HCT116 (cell line): Measurements from ENCODE around the gene ABCB1. TPM values are rescaled to one million over a fixed set of nuclear protein-coding genes. Genes with fewer than 3 reads are reported as not detected.

Experiments
- ATAC-seq: fragments of 200-7000 bp; cut with Tn5 transposase; 2 replicates; pipeline ENCODE4 v1.9.1; 2020; ENCODE audit warnings: mild to moderate bottlenecking, moderate library complexity
- BruUV-seq: library from RNA; stranded (reverse); fragments of 400-500 nt; replicated peaks from 2 replicates; lab custom pipeline; 2021; lab: Mats Ljungman, UMichigan
- CTCF ChIA-PET: fragments of 300-600 bp; sonication (Branson Sonifier 250); formaldehyde crosslinking; loops from one replicate; lab custom pipeline; 2021; ENCODE audit warnings: antibody characterized with exemption; lab: Charles Lee
- POLR2A ChIA-PET: fragments of 300-600, 350-600 bp; sonication (Branson Sonifier 250); formaldehyde crosslinking; loops from one replicate; lab custom pipeline; 2021; ENCODE audit warnings: antibody characterized with exemption; lab: Charles Lee
- RAD21 ChIA-PET, 2 experiments: fragments of 300-600 bp; sonication (Branson Sonifier 250); formaldehyde crosslinking; loops; one replicate each; lab custom pipeline; 2023; ENCODE audit warnings: low total read pairs in 2 of 2; ENCODE audit not compliant: uncharacterized antibody in 2 of 2, unreplicated experiment in 2 of 2, low non-redundant PET in 1 of 2; lab: Charles Lee
- DNase-seq: peaks from one replicate; pipeline ENCODE4 v3.0.0-alpha.2; 2010; ENCODE audit warnings: low read depth, low spot score
- H2AFZ ChIP-seq: fragments of 200-600 bp; shearing (Covaris generic), sonication (generic); 2 replicates; pipeline ENCODE4 v1.6.1; 2017; ENCODE audit warnings: low read depth, mixed run types, mixed read lengths, antibody characterized with exemption, low read length; ENCODE audit not compliant: poor library complexity, severe bottlenecking
- H3K27ac ChIP-seq: 2 replicates; pipeline ENCODE4 v1.5.1; 2012; ENCODE audit warnings: low read depth, low read length
- H3K27me3 ChIP-seq: fragments of 200-600 bp; sonication (generic); 2 replicates; pipeline ENCODE4 v1.6.1; 2016; ENCODE audit warnings: mixed run types, low read length, mixed read lengths; ENCODE audit not compliant: insufficient read depth
- H3K36me3 ChIP-seq, 2 experiments: fragments of 200-500 bp in 1 of 2; fragments of 200-600 bp in 1 of 2; sonication (Bioruptor generic) in 1 of 2; sonication (generic) in 1 of 2; 2 replicates each; pipeline versions ENCODE4 v1.5.1 to v1.6.1; 2014 to 2016; ENCODE audit warnings: low read length in 2 of 2, inconsistent platforms in 1 of 2, mixed read lengths in 1 of 2, mixed run types in 1 of 2; ENCODE audit not compliant: insufficient read depth in 2 of 2, control insufficient read depth in 1 of 2
- H3K4me1 ChIP-seq, 2 experiments: fragments of 200-600 bp in 1 of 2; sonication (generic) in 1 of 2; 2 replicates each; pipeline versions ENCODE4 v1.5.1 to v1.6.1; 2012 to 2017; ENCODE audit warnings: low read length in 2 of 2, inconsistent platforms in 1 of 2, mild to moderate bottlenecking in 1 of 2, mixed read lengths in 1 of 2, mixed run types in 1 of 2, moderate library complexity in 1 of 2; ENCODE audit not compliant: insufficient read depth in 2 of 2, control insufficient read depth in 1 of 2
- H3K4me2 ChIP-seq: fragments of 200-600 bp; sonication (generic); 2 replicates; pipeline ENCODE4 v1.6.1; 2017; ENCODE audit warnings: mixed run types, low read length, mixed read lengths
- H3K4me3 ChIP-seq, 2 experiments: fragments of 200-600 bp in 1 of 2; sonication (generic) in 1 of 2; replicated peaks in 1 of 2; 2 replicates each; pipeline ENCODE4 v1.5.1; 2011 to 2016; ENCODE audit warnings: low read length in 2 of 2, control low read depth in 1 of 2, low read depth in 1 of 2, mild to moderate bottlenecking in 1 of 2, mixed read lengths in 1 of 2, mixed run types in 1 of 2
- H3K79me2 ChIP-seq: fragments of 200-600 bp; sonication (generic); 2 replicates; pipeline ENCODE4 v1.6.1; 2017; ENCODE audit warnings: mild to moderate bottlenecking, mixed run types, low read length, moderate library complexity, mixed read lengths; ENCODE audit not compliant: insufficient read depth
- H3K9ac ChIP-seq: fragments of 200-600 bp; sonication (generic); 2 replicates; pipeline ENCODE4 v1.6.1; 2016; ENCODE audit warnings: low read length, mixed read lengths
- H3K9me2 ChIP-seq: fragments of 200-600 bp; sonication (generic), shearing (Covaris generic); 2 replicates; pipeline ENCODE4 v1.6.1; 2017; ENCODE audit warnings: mixed run types, mild to moderate bottlenecking, moderate library complexity; ENCODE audit not compliant: insufficient read depth
- H3K9me3 ChIP-seq, 2 experiments: fragments of 200-500 bp in 1 of 2; fragments of 200-600 bp in 1 of 2; sonication (Bioruptor generic) in 1 of 2; sonication (generic) in 1 of 2; 2 replicates each; pipeline ENCODE4 v1.6.1; 2014 to 2017; ENCODE audit warnings: low read length in 2 of 2, mixed read lengths in 2 of 2, inconsistent platforms in 1 of 2, low read depth in 1 of 2, mild to moderate bottlenecking in 1 of 2, mixed run types in 1 of 2, moderate library complexity in 1 of 2; ENCODE audit not compliant: control insufficient read depth in 1 of 2, insufficient read depth in 1 of 2
- H4K20me1 ChIP-seq: fragments of 200-600 bp; sonication (generic), shearing (Covaris generic); 2 replicates; pipeline ENCODE4 v1.6.1; 2017; ENCODE audit warnings: mixed run types, mild to moderate bottlenecking, moderate library complexity; ENCODE audit not compliant: insufficient read depth
- ATF3 ChIP-seq: IDR thresholded peaks from 2 replicates; pipeline ENCODE4 v1.6.1; 2012
- CBX3 ChIP-seq: IDR thresholded peaks from 2 replicates; pipeline ENCODE4 v1.6.1; 2012; ENCODE audit warnings: low read depth
- CEBPB ChIP-seq: IDR thresholded peaks from 2 replicates; pipeline ENCODE4 v1.6.1; 2012; ENCODE audit warnings: low read depth
- EZH2 ChIP-seq: fragments of 200-600 bp; sonication (generic); IDR thresholded peaks from 2 replicates; pipeline ENCODE4 v1.6.1; 2017; ENCODE audit warnings: antibody characterized with exemption, mixed run types
- EZH2phosphoT487 ChIP-seq: fragments of 200-600 bp; IDR thresholded peaks from 2 replicates; pipeline ENCODE4 v1.6.1; 2018; ENCODE audit warnings: antibody characterized with exemption, borderline replicate concordance
- FOSL1 ChIP-seq: IDR thresholded peaks from 2 replicates; pipeline ENCODE4 v1.6.1; 2012; ENCODE audit warnings: low read depth
- POLR2AphosphoS5 ChIP-seq: IDR thresholded peaks from 2 replicates; pipeline ENCODE4 v1.6.1; 2011; ENCODE audit warnings: mild to moderate bottlenecking, low read depth, low read length, moderate library complexity
- RAD21 ChIP-seq: IDR thresholded peaks from 2 replicates; pipeline ENCODE4 v1.6.1; 2012; ENCODE audit warnings: low read depth, mild to moderate bottlenecking
- REST ChIP-seq: IDR thresholded peaks from 2 replicates; pipeline ENCODE4 v1.6.1; 2012; ENCODE audit warnings: low read depth
- SP1 ChIP-seq: IDR thresholded peaks from 2 replicates; pipeline ENCODE4 v1.6.1; 2012; ENCODE audit warnings: low read depth
- intact Hi-C: fragments of 100-400 bp; cut with micrococcal nuclease; formaldehyde crosslinking; loops from 2 replicates; pipeline ENCODE4 v1.10.0; 2022
- total RNA-seq: library from RNA; stranded (reverse); gene quantifications from one replicate; pipeline ENCODE4 v1.2.1, GENCODE V29; 2021; ENCODE audit not compliant: unreplicated experiment
- TF ChIP-seq, protein P1 (sequence below): IDR thresholded peaks from 2 replicates; pipeline ENCODE4 v1.6.1; 2012

ABCB1 gene
- total RNA-seq, 1 experiment from 2014 or later, result 1.8 TPM

DNA sequence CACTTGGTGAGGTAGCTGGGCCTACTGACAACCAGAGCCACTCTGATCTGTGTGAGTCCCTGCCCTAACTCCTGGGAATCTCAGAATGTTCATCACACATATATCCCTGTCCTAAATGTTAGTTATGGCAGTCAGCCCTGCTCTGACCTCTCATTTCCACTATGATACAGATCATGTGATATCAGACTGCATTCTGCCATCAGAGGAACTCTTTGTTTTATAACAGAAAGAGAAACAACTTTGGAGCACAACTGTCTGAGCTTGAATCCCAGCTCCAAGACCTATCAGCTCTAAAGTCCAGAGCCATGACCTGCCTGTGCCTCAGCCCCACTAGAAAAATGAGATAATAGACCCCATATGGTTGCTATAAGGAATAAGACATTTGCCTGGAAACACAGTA lies 70.6 kb downstream of the ABCB1 start:
- TF ChIP-seq CBX3 (no peak), POLR2AphosphoS5 (no peak)
- no peaks in the 10 kb centered on the region for H4K20me1 ChIP-seq
- H3K9ac ChIP-seq, result no peak overlapping the region
- DNase-seq (no peak), ATAC-seq (no peak)
- RAD21 ChIA-PET, result no interaction called here
- H3K4me3 ChIP-seq, result no peak overlapping the region
- no peak overlapping the region for H3K27ac ChIP-seq
- POLR2A ChIA-PET, result no interaction called here
- no peaks in the 10 kb centered on the region for H3K79me2 ChIP-seq
- no peak overlapping the region for H2AFZ ChIP-seq
- H3K4me1 ChIP-seq, result no peaks in the 10 kb centered on the region
- H3K27me3 ChIP-seq, result no peaks in the 10 kb centered on the region
- no TSS peak for BruUV-seq
- no peaks in the 10 kb centered on the region for H3K36me3 ChIP-seq
- H3K9me3 ChIP-seq, result no peaks in the 10 kb centered on the region
- no peak overlapping the region for H3K4me2 ChIP-seq
- no peaks in the 10 kb centered on the region for H3K9me2 ChIP-seq
- CTCF ChIA-PET, result interaction anchor here (0.5 kb wide), 1 partner anchor 254 kb away, joined by 5 read pairs; no protein-coding TSS in a partner anchor
- intact Hi-C loops, result no loop called here

- no peak for DNase-seq
- H3K27me3 ChIP-seq, result no peaks in the 10 kb centered on the region
- no peak overlapping the region for H3K9ac ChIP-seq
- no peak overlapping the region for H3K4me3 ChIP-seq
- H3K4me1 ChIP-seq, result no peaks in the 10 kb centered on the region
- intact Hi-C loops, result no loop called here
- H3K36me3 ChIP-seq, result no peaks in the 10 kb centered on the region
- H2AFZ ChIP-seq, result no peak overlapping the region
- no peak overlapping the region for H3K27ac ChIP-seq
- ATAC-seq, result no peak
- TF ChIP-seq REST (no peak), EZH2phosphoT487 (no peak), POLR2AphosphoS5 (no peak), EZH2 (no peak), RAD21 (no peak), SP1 (no peak), ATF3 (no peak), FOSL1 (no peak), CEBPB (no peak)
- TF ChIP-seq, protein P1, sequence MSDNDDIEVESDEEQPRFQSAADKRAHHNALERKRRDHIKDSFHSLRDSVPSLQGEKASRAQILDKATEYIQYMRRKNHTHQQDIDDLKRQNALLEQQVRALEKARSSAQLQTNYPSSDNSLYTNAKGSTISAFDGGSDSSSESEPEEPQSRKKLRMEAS, result no peak
- BruUV-seq, result no TSS peak
- POLR2A ChIA-PET, result no interaction called here
- RAD21 ChIA-PET, result no interaction called here
- no peaks in the 10 kb centered on the region for H4K20me1 ChIP-seq
- H3K4me2 ChIP-seq, result no peak overlapping the region
- no peaks in the 10 kb centered on the region for H3K9me3 ChIP-seq
- no peaks in the 10 kb centered on the region for H3K9me2 ChIP-seq
- CTCF ChIA-PET, result no interaction called here
- no peaks in the 10 kb centered on the region for H3K79me2 ChIP-seq
These were observed 72.0 kb downstream of the ABCB1 start for GRCh38 chr7:87528730-87529129.
